Activated CD4-positive, alpha-beta T cell treated with anti-CD3 and anti-CD28 coated beads, Interleukin-2, amount 50 U/mL, for 48 hours (primary cell): ENCODE results near the gene ADAMTSL3.
"Not testable (repeated sequence)": the region's sequence is repeated elsewhere in the genome, so short reads cannot be mapped to it uniquely, and the experiment has no call there.

Experiments used
- DNase-seq, 2 experiments: peaks; one replicate each; pipeline ENCODE4 v3.0.0-alpha.2; 2020

Gene ADAMTSL3

DNA sequence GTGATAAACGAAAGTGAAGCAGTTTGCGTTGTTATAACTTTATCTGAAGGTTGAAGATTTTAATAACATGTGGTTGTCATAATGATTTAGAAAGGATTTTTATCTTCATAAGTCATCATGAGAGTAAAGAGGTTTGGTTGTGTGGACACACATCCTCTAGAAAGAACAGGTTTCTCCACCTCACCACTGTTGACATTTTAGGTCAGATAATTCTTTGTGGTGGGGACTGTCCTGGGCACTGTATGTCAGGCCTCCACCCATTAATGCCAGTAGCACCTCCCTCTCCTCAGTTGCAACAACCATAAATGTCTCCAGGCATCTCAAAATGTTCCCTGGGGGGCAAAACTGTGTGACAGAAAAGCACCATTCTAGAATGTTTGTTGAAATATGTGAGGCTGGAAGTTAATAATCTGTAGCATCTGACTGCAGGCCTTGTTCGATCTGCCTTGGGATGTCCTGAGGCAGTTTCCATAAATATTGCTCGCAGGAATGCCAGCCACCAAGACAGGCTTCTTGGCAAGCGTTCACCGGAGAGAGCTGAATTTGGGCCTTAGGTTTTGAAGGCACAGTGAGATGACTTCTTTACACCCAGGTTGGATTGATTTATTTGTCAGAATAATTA lies 100.1 kb downstream of the ADAMTSL3 start:
- no peak for DNase-seq

DNA sequence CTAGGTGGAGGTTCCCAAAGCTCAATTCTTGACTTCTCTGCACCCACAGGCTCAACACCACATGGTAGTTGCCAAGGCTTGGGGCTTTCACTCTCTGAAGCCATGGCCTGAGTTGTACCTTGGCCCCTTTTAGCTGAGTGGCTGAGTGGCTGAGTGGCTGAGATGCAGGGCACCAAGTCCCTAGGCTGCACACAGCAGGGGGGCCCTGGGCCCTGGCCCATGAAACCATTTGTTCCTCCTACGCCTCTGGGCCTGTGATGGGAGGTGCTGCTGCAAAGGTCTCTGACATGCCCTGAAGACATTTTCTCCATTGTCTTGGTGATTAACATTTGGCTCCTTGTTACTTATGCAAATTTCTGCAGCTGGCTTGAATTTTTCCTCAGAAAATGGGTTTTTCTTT lies 103.4 kb downstream of the ADAMTSL3 start:
- not testable (repeated sequence) for DNase-seq

DNA sequence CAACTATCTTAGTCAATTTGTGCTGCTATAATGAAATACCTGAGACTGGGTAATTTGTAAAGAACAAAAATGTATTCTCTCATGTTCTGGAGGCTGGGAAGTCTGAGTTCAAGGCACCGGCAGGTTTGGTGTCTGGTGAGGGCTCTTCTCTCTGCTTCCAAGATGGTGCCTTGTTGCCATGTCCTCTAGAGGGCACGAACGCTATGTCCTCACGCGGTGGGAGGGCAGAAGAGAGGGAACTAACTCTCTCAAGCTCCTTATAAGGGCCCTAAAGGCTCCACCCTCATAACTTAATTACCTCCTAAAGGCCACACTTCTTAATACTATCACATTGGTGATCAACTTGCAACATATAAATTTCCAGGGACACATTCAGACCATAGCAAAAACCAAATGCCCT lies 108.4 kb downstream of the ADAMTSL3 start:
- no peak for DNase-seq

DNA sequence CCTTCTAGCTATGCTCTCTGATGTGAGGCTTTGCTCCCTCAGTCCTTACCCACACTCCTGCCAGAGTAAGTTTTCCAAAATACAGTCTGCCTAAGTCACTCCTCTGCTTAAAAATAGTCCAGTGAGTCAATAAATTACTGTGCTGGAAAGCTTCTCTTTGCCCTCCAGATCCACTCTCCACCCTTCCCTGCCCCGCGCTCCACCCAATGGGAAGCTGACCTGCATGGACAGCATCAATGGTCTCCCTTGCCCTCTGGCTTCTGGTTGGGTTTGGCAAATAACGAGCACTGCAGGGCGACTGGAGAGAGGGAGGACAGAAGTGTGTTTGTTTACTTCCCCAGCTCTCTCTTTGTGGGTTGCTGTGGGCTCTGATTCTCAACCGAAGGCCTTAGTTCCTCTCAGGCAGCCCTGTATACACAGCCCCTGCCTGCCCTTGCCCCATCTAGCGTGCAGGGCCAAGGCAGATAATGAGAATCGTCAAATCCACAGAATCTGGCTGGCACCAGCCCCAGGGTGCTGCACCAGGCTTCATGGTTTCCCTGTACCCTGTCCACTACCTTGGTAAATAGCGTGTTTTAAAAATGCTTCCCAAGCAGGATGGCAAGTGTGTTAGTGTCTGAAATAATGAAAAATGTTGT lies 110.4 kb downstream of the ADAMTSL3 start:
- no peak for DNase-seq

DNA sequence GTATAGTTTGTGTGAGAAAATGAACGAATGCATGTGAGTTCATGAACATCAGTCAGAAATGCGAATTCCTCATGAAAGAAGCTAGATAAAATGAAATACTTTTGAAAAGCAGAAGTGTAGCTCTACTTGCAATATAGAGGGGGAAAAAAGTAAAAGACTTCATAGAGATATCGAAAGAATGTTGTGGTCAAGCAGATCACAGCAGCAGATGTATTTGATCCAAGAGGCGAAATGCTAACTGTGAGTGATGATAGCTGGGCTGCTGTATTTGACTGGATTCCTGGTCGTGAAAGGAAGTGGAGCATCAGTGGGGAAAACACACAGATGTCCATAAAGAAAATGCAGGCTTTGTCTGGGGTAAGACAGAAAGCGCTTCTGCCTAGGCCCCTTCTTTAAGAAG lies 112.4 kb downstream of the ADAMTSL3 start:
- no peak for DNase-seq

DNA sequence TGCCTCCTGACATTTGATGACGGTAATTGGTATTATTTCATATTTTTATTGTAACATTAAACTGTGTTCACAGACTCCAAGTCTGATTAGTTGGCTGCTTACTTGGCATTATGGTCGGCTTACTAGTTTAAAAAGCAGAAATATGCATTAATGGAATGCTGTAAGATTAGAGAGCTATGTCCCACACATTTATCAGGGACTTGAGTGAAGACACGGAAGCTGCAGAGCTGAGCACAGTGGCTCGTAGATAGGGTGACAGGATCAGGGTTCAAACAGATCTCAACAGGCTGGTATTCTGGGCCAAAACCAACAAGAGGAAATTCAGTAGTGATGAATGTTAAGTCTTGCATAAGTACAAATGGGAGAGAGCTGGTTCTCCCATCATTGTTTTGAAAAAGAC lies 113.8 kb downstream of the ADAMTSL3 start:
- DNase-seq: no peak

DNA sequence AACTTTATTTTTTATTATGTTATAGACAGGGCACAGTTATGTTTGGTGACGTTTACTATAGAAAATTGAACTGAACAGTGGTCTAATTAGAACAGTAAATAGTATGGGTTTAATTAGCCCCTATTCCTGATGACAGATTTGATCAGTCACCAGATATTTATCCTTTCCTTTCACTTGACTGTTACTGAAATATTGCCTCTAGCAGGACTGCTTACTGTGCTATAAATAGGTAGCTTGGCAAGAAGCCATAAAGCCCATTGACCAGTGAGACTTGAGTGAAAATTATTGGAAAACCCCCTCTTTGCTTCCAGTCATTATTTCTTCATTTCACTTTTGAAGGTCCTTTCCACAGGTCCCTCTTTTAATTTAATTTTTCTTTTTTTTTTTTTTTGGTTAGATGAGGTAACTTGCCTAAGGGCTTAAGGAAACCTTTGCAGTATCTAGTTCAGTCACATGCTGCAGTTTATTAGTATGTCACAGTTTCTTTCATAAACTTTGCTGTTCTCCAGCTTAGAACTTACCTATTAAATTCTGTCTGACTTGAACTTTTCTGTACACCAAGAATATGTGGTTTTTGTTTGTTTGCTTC lies 115.6 kb downstream of the ADAMTSL3 start:
- no peak for DNase-seq

DNA sequence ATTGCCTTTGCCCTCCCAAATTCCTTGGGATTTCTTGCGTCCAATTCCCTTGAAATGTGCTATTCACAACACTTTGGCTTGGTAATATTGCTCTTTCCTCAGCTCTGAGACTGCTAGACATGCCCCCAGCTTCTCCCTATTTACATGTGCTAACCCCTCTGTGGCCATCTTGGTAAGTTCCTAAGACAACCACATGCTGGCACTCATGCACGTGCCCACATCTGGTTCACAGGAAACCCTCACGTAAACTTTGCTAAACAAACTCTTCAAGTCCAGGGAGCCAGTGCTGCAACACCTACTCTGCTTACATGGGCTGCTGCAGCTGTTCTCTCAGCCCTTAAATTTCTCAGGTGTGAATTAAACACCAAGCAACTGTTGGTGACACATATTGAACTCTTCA lies 121.8 kb downstream of the ADAMTSL3 start:
- DNase-seq: no peak

DNA sequence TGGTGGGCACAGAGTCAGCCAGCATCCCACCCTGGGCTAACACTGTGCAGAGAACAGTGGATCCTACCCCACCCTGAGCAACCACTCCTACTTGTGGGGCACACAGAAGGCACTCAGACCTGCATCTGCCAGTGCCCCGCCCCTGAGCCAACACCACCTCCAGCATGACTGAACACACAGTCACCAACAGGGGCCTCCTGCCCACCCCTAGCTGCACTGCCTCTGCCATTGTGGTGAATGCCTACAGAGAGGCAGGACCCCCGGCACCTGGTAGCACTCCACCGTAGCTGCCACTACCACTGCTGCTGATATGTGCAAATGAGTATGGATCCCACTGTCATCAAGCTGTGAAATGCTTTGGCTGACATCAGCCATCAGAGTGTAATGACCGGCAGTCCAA lies 123.1 kb downstream of the ADAMTSL3 start:
- no peak for DNase-seq

DNA sequence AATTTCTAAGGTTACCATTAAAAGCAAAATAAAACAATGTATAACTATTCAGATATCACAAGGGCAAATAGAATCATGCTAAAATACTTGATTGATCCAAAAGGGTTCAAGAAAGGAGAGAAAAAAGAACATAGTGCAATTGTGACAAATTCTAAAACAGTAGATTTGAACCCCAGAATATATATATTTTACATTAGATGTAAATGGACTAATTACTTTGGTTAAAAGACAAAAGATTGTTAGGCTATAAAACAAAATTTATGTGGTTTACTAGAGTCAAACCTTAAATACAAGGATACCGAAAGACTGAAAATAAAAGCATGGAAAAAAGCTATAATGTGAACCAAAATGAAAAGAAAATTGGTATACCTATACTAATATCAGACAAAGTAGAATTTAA lies 129.3 kb downstream of the ADAMTSL3 start:
- DNase-seq: no peak

DNA sequence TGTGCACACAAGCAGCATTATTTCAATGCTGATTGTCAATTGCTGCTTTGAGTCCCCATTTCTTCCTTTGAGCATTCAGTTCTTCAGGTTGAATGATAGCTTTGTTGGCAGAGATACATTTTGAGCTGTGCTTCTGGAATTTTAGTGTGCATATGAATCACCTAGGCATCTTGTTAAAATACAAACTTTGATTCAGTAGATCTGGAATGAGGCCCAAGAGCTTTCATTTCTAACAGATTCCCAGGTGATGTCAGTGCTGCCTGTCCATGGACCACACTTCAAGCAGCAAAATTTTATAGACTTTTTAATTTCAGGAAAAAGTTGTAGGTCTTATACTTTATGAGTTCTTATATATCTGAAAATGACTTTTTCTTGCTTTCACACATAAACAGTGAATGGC lies 131.1 kb downstream of the ADAMTSL3 start:
- no peak for DNase-seq

DNA sequence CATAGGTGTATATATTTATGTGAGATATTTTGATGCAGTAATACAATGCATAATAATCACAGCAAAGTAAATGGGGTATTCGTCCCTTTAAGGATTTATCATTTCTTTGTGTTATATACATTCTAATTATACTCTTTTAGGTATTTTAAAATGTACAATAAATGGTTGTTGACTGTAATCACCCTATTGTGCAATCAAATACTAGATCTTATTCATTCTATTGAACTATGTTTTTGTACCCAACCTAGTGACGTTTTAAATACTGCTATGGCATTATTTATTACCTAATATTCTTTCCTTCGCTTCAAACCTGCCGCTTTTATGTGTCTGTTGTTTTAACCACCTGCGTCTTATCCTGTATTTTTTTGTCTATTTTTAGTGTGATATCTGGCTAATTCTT lies 132.4 kb downstream of the ADAMTSL3 start:
- no peak for DNase-seq

DNA sequence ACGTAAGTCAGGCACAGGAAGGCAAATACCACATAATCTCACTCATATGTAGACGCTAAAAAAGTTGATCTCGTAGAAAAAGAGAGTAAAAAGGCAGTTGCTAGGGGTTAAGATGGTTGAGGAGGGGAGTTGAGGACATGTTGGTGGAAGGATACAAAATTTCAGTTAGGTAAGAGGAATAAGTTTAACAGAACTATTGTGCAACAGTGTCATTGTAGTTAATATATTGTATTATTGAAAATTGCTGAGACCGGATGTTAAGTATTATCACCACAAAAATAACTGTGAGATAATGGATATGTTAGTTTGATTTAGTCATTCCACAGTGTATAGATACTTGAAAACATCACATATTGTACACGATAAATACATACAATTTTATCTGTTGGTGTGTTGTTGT lies 139.1 kb downstream of the ADAMTSL3 start:
- DNase-seq: no peak

DNA sequence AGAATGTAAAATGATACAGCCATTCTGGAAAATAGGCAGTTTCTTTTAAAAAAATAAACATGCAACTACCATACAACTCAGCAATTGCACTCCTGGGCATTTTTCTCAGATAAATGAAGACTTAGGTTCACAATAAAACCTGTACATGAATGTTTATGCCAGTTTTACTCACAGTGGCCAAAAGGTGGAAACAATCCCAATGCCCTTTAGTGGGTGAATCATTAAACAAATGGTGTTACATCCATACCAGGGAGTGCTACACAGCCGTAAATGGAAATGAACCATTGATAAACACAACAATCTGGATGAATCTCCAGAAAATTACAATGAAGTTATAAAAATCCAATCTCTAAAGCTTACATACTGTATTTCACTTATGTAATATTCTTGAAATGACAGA lies 140.3 kb downstream of the ADAMTSL3 start:
- DNase-seq: no peak

DNA sequence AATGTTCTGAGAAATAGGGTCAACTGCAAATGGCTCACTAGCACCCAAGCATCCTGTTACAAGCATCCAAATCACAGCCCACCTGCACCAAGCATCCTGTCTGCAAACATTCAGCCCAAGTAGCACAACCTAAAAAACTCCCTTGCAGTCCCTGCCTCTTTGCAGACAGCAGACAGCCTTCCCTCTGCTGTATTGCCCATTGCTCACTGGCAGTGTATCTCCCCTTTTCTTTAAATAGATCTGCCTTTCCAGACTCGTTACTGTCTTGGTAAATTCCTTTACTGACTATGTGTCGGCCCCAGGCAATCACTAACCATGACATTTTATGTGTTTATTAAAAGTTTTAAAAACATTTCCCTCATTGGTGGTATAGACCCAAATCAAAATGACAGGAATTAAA lies 155.4 kb downstream of the ADAMTSL3 start:
- no peak for DNase-seq

DNA sequence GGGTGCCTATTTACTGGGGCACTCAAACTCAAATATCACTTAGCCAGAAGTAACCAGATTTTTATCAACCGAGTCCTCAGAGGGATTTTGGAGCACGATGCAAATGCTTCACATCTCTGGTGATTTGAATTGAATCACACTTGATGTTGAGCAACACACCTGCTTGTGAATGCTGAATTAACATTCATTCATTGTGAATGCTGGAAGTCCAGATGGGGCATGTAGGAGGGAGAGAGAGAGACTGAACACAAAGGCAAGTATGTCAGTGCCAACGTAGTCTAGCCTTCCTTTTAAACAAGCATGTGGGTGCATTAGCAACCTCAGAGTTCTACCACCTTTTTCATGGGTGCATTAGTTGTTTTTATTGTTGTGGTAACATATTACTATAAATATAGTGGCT lies 156.2 kb downstream of the ADAMTSL3 start:
- no peak for DNase-seq

DNA sequence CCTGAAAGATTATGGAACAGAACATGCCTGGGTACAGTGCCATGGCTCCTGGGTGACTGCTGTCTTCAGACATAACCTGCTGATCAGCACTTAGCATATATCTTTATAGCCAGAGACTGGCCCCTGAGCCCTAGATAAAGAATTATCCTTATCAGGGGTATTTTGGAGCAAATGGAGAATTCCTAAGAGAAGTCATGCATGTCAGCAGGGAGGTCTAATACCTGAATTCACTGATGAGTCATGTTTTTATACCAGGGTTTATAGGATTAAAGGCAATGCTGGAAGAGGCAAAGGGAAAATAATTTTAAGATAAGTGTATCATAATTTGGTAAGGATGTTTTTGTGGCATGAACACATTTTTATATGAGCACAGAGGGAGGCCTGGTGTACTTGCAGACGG lies 159.8 kb downstream of the ADAMTSL3 start:
- DNase-seq: no peak

DNA sequence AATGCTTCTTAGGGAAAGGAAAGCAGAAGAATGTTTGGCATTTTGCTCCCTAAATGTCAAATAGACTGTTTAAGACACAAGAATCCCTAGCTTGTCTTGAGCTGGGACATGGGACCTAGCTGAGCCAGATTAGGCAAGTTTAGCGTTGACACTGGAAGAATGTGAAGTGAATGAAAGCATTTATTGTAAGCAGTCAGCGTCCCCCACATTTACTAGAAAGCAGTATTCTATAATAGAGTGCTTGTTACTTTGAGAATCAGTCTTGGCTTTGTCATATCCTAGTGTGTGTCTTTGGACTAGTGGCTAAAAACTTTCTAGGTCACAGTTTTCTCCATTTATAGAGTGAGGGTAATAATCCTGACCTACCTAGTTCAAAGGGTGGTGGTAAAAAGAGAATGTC lies 161.6 kb downstream of the ADAMTSL3 start:
- DNase-seq: no peak

DNA sequence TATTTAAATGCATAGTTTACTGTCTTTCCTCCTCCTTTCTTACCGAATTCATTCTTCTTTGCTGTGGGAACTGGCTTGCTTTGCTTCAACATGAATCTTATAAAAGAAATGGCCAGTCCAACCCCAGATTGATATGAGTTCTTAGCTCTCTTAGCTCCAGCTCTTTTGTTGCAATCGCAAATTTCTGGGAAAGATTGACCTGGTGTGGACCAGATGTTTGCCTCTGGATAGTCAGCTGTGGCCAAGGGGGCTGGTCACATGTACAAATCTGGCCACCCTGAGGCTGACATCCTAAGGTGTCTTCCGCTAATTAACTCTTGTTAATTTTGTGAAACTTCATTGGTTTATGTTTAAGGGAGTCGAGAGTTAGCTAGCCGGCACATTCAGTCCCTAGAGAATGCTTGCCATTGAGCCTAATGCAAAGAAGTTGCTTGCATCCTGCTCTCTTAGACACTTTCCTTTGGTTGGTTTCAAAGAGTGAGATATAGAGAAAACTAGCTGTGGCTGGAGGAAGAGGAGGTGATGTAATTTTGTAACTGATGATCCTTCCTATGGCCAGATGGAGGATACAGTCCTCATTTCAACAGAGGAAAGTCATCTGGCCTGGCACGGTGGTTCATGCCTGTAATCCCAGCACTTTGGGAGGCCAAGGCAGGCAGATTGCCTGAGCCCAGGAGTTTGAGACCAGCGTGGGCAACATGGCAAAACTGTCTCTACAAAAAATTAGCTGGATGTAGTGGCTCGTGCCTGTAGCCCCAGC lies 162.4 kb downstream of the ADAMTSL3 start:
- DNase-seq: no peak

DNA sequence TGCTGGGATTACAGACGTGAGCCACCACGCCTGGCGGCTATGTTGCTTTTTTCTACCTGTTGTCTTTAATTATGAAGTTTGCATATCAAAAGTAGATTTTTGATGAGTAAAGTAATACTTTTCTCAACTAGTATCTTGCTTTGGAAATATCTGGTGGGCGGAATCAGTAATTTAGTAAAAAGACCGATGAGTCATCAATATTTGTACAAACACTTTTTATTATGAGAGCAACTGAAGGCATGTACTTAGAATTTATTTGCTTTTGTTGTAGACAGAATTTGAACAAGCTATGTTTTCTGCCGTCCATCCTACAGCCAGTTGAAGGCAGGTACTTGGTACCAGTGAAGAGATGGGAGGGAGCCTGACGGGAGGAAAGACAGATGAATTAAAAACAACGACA lies 164.7 kb downstream of the ADAMTSL3 start:
- no peak for DNase-seq

DNA sequence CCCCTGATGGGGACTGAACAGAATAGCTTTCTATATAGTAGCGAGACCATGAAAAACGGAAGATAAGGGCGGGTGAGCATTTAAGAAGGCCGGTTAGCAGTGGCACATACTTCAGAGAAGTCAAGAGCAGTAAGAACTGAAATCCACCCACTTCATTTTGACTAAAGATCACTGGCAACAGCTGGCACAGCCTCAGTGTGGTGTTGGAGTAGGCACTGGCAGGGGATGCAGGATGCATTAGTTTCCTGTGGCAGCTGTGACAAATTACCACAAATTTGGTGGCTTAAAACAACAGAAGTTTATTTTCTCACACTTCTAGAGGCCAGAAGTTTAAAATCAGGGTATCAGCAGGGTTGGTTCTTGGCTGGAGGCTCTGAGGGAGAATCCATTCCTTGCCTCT lies 176.5 kb downstream of the ADAMTSL3 start:
- no peak for DNase-seq

DNA sequence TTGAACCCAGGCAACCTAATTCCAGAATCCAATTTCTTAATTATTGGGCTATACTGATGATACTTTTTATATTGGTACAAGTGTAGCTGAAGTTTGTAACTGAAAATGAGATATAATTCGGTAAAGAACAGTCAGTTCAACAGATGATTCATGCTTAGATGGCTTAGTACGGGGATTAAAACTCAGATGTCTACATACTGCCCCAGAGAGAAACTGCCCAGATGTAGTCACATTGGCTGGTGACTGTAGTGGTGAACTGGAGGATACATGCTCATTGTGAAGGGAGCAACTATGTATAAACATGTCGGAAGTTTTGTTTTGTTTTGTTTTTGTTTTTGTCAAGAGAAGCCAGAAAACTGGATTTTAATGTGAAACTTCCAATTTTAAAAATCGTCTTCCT lies 179.6 kb downstream of the ADAMTSL3 start:
- no peak for DNase-seq

DNA sequence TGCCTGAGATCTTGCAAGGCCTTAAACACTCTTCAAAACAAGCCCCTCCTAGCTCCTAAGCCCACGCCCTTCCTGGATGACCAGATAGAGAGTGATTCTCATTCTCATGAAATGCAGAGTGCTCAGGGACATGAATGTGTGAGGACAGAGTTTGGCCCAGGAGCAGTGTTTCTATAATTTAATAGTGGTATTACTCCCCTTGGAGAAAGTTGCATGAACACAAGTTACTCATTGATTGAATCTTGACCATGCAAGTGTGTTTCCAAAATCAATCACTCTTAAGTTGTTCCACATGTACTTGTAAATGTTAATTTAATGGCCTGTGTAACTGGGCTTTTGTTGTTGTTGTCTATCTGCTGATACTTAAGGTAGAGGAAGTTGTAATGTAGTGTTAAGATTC lies 181.6 kb downstream of the ADAMTSL3 start:
- no peak for DNase-seq

DNA sequence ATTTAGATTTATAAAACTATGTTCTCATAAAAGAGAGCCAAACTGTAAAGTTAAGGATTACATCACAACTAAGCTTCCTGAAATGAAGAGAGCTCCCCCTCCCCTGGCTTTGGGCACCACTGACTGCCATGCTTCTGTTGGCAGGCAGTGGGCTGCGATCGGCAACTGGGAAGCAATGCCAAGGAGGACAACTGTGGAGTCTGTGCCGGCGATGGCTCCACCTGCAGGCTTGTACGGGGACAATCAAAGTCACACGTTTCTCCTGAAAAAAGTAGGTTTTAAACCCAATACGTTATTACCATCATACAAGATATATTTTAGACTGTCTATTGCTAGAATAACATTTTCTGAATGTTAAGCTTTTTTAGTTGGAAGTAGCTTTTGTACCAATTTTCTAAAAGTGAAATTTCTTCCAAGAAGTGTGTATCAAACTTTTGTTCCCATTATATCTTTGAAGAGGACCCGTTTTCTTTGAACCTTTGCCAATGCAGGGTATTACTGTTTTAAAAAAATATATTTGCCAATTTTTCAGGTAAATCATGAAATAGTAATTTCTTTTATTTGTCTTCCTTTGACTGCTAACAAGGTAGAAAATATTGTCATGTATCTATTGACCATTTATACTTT lies 184.1 kb downstream of the ADAMTSL3 start:
- DNase-seq: peak; percentile 1 to 4
